ENCODE data around the gene TCF4. TPM values are rescaled to one million over a fixed set of nuclear protein-coding genes. Genes with fewer than 3 reads are reported as not detected.

Gene TCF4
- total and polyA plus RNA-seq, 2 donors (not counting 1 experiment from before 2014, with no cell fraction given), result 68.5 to 353 TPM

DNA sequence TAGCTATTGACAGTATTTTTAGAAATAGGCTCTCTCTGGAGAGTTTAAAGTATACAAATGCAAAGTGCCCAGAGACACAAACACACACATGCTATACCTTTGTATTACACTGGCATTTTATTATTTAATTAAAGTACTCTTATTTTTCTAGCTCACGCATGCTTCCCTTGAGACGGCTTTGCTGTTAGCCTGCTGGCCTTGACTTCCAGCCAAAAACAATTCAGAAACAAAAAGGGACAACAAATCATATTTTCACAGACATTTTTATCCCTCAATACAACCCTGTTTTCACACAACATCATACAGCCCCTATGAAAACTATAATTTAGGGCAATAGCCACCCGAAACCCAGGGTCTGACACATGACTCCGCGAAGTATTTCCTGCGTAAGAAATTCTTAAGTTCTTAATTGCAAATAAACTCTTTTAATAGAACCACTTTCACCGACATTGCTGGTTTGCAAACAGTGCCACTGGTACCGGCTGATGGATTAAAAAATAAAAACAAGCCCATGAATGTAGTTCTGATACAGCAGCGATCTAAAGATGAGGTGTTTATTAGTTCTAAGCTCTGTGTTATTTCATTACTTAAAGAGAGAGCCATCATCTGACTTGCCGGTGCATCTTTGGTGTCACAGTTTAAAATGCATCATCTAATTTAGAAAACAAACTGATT, 185.1 kb downstream of the TCF4 start:
- Histone ChIP-seq H3K4me1 (ENCODE audit: control insufficient read depth in 2 of 2, insufficient read depth in 2 of 2, low read length in 2 of 2) (no peaks in the 10 kb centered on the region), H3K4me2 (replicated peaks; ENCODE audit: low read depth, low read length, poor library complexity, severe bottlenecking) (no peak overlapping the region), H3K27ac (ENCODE audit: low read length in 2 of 2) (no peak overlapping the region), H3K9ac (ENCODE audit: low read length) (no peak overlapping the region), H4K20me1 (ENCODE audit: control insufficient read depth, insufficient read depth, low read length, poor library complexity, severe bottlenecking) (no peaks in the 10 kb centered on the region), H3K36me3 (replicated peaks in 1 of 2; ENCODE audit: control extremely low read depth in 1 of 2, control insufficient read depth in 1 of 2, extremely low read depth in 1 of 2, insufficient read depth in 2 of 2, low read length in 1 of 2) (peaks cover 0 to 3% of the 10 kb centered on the region in 2 experiments), H3K27me3 (replicated peaks in 1 of 4; ENCODE audit: control extremely low read depth in 1 of 4, control insufficient read depth in 3 of 4, insufficient read depth in 4 of 4, low read length in 3 of 4) (no peaks in the 10 kb centered on the region), H3K79me2 (ENCODE audit: control insufficient read depth, insufficient read depth, low read length) (peaks cover 38% of the 10 kb centered on the region), H2AFZ (ENCODE audit: insufficient read depth, low read depth, low read length, poor library complexity, severe bottlenecking) (no peak overlapping the region), H3K4me3 (ENCODE audit: control extremely low read depth in 1 of 5, extremely low read depth in 1 of 5, insufficient read depth in 1 of 5, low read depth in 2 of 5, low read length in 4 of 5) (no peak overlapping the region), H3K9me3 (ENCODE audit: control extremely low read depth in 1 of 3, control insufficient read depth in 2 of 3, insufficient read depth in 1 of 3, low read length in 2 of 3) (no peaks in the 10 kb centered on the region)
- ATAC-seq (ENCODE audit: low read depth) (no peak), DNase-seq (no peak)
- no peak for TF ChIP-seq EZH2 (IDR thresholded peaks at IDR 0.05; ENCODE audit: borderline replicate concordance, insufficient read depth, low read depth, low read length, poor library complexity, severe bottlenecking)
- TF ChIP-seq CTCF (IDR thresholded peaks at IDR 0.05), result no peak
- POLR2A ChIA-PET, result no interaction called here
- Mint-ChIP-seq H3K4me1 (peaks cover 12% of the 10 kb centered on the region), H3K27ac (no peak overlapping the region), H3K27me3 (no peaks in the 10 kb centered on the region), H3K9me3 (ENCODE audit: insufficient read depth) (no peaks in the 10 kb centered on the region), H3K4me3 (no peak overlapping the region)
- 87% methylated on average over 3 of the region's 10 CpGs for WGBS (ENCODE audit: insufficient coverage)
- CTCF ChIA-PET, result interaction anchor here (0.6 kb wide), 1 partner anchor 18 kb away, joined by 3 read pairs; no protein-coding TSS in a partner anchor
- intact Hi-C loops (cut with micrococcal nuclease), result no loop called here

GRCh38 chr18:55401638-55402191, 186.3 kb downstream of the TCF4 start:
- peaks cover 13% of the 10 kb centered on the region for H3K4me1 Mint-ChIP-seq
- Histone ChIP-seq H3K9ac (ENCODE audit: low read length) (no peak overlapping the region), H3K4me3 (ENCODE audit: control extremely low read depth in 1 of 5, extremely low read depth in 1 of 5, insufficient read depth in 1 of 5, low read depth in 2 of 5, low read length in 4 of 5) (no peak overlapping the region), H3K27ac (ENCODE audit: low read length in 2 of 2) (no peak overlapping the region), H3K36me3 (replicated peaks in 1 of 2; ENCODE audit: control extremely low read depth in 1 of 2, control insufficient read depth in 1 of 2, extremely low read depth in 1 of 2, insufficient read depth in 2 of 2, low read length in 1 of 2) (peaks cover 0 to 3% of the 10 kb centered on the region in 2 experiments), H4K20me1 (ENCODE audit: control insufficient read depth, insufficient read depth, low read length, poor library complexity, severe bottlenecking) (no peaks in the 10 kb centered on the region), H3K4me1 (ENCODE audit: control insufficient read depth in 2 of 2, insufficient read depth in 2 of 2, low read length in 2 of 2) (no peaks in the 10 kb centered on the region), H3K27me3 (replicated peaks in 1 of 4; ENCODE audit: control extremely low read depth in 1 of 4, control insufficient read depth in 3 of 4, insufficient read depth in 4 of 4, low read length in 3 of 4) (no peaks in the 10 kb centered on the region), H2AFZ (ENCODE audit: insufficient read depth, low read depth, low read length, poor library complexity, severe bottlenecking) (no peak overlapping the region), H3K79me2 (ENCODE audit: control insufficient read depth, insufficient read depth, low read length) (peaks cover 27% of the 10 kb centered on the region), H3K9me3 (ENCODE audit: control extremely low read depth in 1 of 3, control insufficient read depth in 2 of 3, insufficient read depth in 1 of 3, low read length in 2 of 3) (no peaks in the 10 kb centered on the region), H3K4me2 (replicated peaks; ENCODE audit: low read depth, low read length, poor library complexity, severe bottlenecking) (no peak overlapping the region)
- TF ChIP-seq EZH2 (IDR thresholded peaks at IDR 0.05; ENCODE audit: borderline replicate concordance, insufficient read depth, low read depth, low read length, poor library complexity, severe bottlenecking), result no peak
- TF ChIP-seq CTCF (IDR thresholded peaks at IDR 0.05), result no peak
- ChIA-PET CTCF (no interaction called here), POLR2A (no interaction called here)
- ATAC-seq (ENCODE audit: low read depth), result no peak
- no peak overlapping the region for H3K4me3 Mint-ChIP-seq
- WGBS (ENCODE audit: insufficient coverage), result 84% methylated on average over 10 of the region's 12 CpGs
- H3K27ac Mint-ChIP-seq, result no peak overlapping the region
- intact Hi-C loops (cut with micrococcal nuclease), result no loop called here
- H3K9me3 Mint-ChIP-seq (ENCODE audit: insufficient read depth), result no peaks in the 10 kb centered on the region
- DNase-seq, result no peak
- no peaks in the 10 kb centered on the region for H3K27me3 Mint-ChIP-seq

All from B cell (primary cell).